ENCODE data around the gene WRNIP1. TPM values are rescaled to one million over a fixed set of nuclear protein-coding genes. Genes with fewer than 3 reads are reported as not detected.
A peak's percentile ranks its signal among the peaks of the same experiment; 100 is the strongest.

The WRNIP1 gene
- total RNA-seq, 1 donor from 2014 or later, result 34.6 TPM

DNA sequence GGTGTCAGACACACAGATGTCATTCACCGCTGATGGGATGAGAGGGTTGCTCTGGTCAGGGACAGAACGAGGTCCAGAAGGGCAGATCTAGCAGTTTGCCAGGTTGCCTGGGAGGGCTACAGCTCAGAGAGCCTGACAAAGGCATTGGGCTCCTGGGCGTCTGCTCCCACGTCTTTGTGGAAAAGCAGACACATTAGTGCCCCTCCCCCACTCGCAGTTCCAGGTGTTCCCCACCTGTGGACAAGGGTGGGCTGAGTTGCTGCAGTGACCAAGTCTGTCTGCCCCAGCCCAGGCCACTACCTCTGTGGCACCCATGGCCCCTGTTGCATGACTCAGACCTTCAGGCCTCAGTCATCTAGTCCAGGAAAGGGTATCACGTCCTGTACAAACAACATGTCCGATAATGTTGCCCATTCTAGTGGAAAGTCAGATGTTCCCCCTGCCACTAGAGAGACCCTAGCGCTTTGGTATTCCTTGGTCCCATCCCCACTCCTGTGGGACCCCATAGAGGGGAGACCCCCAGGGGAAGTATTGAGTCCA, 37.4 kb downstream of the WRNIP1 start:
- H3K36me3 Mint-ChIP-seq (ENCODE audit: low read depth), result no peaks in the 10 kb centered on the region
- no peak overlapping the region for H3K27ac Mint-ChIP-seq (ENCODE audit: unreplicated experiment)
- peak; percentile 82 for DNase-seq (ENCODE audit: low spot score)
- H3K4me1 Mint-ChIP-seq (ENCODE audit: low read depth), result peaks cover 10% of the 10 kb centered on the region
- no peak overlapping the region for H3K4me3 Mint-ChIP-seq (ENCODE audit: unreplicated experiment)
- TF ChIP-seq, protein P1, sequence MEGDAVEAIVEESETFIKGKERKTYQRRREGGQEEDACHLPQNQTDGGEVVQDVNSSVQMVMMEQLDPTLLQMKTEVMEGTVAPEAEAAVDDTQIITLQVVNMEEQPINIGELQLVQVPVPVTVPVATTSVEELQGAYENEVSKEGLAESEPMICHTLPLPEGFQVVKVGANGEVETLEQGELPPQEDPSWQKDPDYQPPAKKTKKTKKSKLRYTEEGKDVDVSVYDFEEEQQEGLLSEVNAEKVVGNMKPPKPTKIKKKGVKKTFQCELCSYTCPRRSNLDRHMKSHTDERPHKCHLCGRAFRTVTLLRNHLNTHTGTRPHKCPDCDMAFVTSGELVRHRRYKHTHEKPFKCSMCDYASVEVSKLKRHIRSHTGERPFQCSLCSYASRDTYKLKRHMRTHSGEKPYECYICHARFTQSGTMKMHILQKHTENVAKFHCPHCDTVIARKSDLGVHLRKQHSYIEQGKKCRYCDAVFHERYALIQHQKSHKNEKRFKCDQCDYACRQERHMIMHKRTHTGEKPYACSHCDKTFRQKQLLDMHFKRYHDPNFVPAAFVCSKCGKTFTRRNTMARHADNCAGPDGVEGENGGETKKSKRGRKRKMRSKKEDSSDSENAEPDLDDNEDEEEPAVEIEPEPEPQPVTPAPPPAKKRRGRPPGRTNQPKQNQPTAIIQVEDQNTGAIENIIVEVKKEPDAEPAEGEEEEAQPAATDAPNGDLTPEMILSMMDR (IDR thresholded peaks at IDR 0.05), result no peak
- no peaks in the 10 kb centered on the region for H3K27me3 Mint-ChIP-seq (ENCODE audit: low read depth)
- H3K9me3 Mint-ChIP-seq (ENCODE audit: low read depth), result no peaks in the 10 kb centered on the region

DNA sequence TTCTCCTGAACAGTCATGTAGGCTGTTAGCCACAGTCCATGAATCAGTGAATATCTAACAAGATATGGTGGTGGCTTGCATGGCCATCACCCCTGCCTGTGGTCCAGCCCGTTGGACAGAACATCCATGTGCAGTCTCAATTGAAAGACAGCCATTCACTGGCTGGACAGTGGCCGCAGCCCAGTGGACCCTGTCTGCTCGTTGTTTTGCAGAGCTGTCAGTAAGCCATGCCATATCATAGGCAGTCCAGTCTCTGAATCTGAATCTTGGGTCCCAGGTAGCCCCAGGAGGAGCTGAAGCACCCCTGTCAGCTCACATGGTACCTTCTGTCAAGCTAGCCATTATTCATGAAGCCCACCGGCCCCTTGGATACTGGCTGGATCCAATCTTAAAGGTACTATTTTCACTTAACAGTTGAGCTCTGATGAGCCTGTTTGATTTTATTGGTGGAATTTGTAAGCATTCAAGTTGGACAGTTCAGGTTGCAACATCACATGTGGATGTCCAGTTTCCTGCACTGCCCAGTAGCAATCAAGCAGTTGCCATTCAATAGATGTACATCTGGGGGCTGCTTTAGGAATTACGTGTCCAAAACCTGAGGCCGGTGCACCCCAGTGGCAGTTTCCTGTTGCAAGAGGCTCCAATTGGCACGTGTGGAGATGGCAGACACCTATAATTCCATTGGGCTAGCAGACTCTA, 38.7 kb downstream of the WRNIP1 start:
- H3K4me3 Mint-ChIP-seq (ENCODE audit: unreplicated experiment), result no peak overlapping the region
- H3K27me3 Mint-ChIP-seq (ENCODE audit: low read depth), result no peaks in the 10 kb centered on the region
- H3K9me3 Mint-ChIP-seq (ENCODE audit: low read depth), result no peaks in the 10 kb centered on the region
- TF ChIP-seq, protein P1 (IDR thresholded peaks at IDR 0.05), result no peak
- peaks cover 17% of the 10 kb centered on the region for H3K4me1 Mint-ChIP-seq (ENCODE audit: low read depth)
- DNase-seq (ENCODE audit: low spot score), result no peak
- peaks cover 1% of the 10 kb centered on the region for H3K36me3 Mint-ChIP-seq (ENCODE audit: low read depth)
- no peak overlapping the region for H3K27ac Mint-ChIP-seq (ENCODE audit: unreplicated experiment)

DNA sequence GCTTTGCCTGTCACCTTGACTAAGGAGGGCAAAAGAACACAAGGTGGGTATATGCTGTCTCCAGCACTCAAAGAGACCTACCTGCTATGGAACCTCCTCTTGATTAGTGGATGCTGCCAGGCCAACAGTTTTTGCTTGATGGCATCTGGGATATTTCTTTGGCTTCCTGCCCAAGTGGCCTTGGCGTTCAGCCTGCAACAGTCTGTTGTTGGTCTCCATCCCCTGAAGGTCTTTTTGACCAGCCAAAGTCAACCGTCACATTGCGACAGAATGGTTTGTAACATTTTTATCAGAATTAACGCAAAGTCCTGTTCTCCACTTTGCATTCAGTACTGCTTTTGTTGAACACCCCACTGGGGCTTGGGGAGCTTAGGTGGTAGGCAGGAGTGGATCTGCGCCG, 39.3 kb downstream of the WRNIP1 start:
- Mint-ChIP-seq H3K27me3 (ENCODE audit: low read depth) (no peaks in the 10 kb centered on the region), H3K4me3 (ENCODE audit: unreplicated experiment) (no peak overlapping the region), H3K9me3 (ENCODE audit: low read depth) (no peaks in the 10 kb centered on the region), H3K27ac (ENCODE audit: unreplicated experiment) (no peak overlapping the region), H3K4me1 (ENCODE audit: low read depth) (peaks cover 17% of the 10 kb centered on the region), H3K36me3 (ENCODE audit: low read depth) (peaks cover 1% of the 10 kb centered on the region)
- DNase-seq (ENCODE audit: low spot score), result no peak
- TF ChIP-seq, protein P1 (IDR thresholded peaks at IDR 0.05), result no peak

DNA sequence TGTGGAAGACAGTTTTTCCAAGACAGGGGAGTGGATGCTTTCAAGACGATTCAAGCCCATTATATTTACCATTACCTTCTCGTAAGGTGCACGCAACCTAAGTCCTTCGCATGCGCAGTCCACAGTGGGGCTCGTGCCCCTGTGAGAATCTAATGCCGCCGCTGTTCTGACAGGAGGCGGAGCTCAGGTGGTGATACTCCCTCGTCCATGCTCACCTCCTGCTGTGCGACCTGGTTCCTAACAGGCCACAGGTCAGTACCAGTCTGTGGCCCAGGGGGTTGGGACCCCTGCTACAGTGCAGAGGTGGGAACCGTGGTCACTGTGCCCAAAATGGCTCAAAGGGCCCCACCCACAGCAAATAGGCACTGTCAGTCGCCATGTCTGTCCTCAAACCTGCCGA, 39.8 kb downstream of the WRNIP1 start:
- Mint-ChIP-seq H3K9me3 (ENCODE audit: low read depth) (no peaks in the 10 kb centered on the region), H3K27ac (ENCODE audit: unreplicated experiment) (no peak overlapping the region), H3K36me3 (ENCODE audit: low read depth) (peaks cover 1% of the 10 kb centered on the region), H3K27me3 (ENCODE audit: low read depth) (no peaks in the 10 kb centered on the region), H3K4me1 (ENCODE audit: low read depth) (peaks cover 17% of the 10 kb centered on the region), H3K4me3 (ENCODE audit: unreplicated experiment) (no peak overlapping the region)
- no peak for DNase-seq (ENCODE audit: low spot score)
- TF ChIP-seq, protein P1 (IDR thresholded peaks at IDR 0.05), result no peak

DNA sequence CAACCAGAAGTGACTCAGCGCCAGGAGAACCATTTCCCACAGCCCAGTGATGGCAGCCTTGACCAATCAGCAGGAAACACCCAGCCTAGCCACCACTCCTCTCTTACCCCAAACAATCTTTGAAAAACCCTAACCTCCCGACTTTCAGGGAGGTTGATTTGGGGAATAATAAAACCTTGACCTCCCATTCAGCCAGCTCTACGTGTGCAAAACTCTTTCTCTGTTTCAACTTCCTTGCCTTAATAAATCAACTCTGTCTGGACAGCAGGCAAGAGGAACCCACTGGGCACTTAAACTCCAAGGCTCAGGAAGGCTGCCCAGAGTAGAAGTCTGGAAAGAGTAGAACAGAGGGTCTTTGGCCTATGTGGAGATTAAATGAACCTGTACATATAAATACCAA, 41.5 kb downstream of the WRNIP1 start:
- H3K27me3 Mint-ChIP-seq (ENCODE audit: low read depth), result no peaks in the 10 kb centered on the region
- no peak overlapping the region for H3K4me3 Mint-ChIP-seq (ENCODE audit: unreplicated experiment)
- H3K9me3 Mint-ChIP-seq (ENCODE audit: low read depth), result no peaks in the 10 kb centered on the region
- H3K4me1 Mint-ChIP-seq (ENCODE audit: low read depth), result peaks cover 17% of the 10 kb centered on the region
- H3K27ac Mint-ChIP-seq (ENCODE audit: unreplicated experiment), result no peak overlapping the region
- TF ChIP-seq, protein P1 (IDR thresholded peaks at IDR 0.05), result no peak
- peaks cover 1% of the 10 kb centered on the region for H3K36me3 Mint-ChIP-seq (ENCODE audit: low read depth)
- DNase-seq (ENCODE audit: low spot score), result no peak
